Measurements from ENCODE around the gene CEP135.

Gene CEP135

DNA sequence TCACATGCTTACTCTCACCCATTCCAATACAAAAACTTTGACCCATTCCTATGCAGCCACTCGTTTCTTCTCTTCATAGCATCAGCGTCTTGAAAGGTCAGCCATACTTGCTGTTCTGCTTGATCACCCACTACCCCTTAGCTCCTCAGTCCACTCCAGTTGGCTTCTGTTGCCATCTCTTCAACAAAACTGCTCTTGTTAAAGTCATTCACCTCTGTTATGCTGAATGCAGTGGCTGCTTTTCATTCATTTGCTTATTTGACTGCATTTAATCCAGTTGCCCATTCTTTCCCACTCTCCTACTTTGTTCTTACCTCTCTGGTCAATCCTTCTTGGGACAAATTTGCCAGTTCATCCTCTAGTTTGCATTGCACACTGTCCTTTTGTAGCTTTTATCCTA lies 24.9 kb downstream of the CEP135 start:
- in situ Hi-C loops (cut with HindIII; ENCODE audit: low sequenced_read_pairs): no loop called here
- TF ChIP-seq, protein P1, sequence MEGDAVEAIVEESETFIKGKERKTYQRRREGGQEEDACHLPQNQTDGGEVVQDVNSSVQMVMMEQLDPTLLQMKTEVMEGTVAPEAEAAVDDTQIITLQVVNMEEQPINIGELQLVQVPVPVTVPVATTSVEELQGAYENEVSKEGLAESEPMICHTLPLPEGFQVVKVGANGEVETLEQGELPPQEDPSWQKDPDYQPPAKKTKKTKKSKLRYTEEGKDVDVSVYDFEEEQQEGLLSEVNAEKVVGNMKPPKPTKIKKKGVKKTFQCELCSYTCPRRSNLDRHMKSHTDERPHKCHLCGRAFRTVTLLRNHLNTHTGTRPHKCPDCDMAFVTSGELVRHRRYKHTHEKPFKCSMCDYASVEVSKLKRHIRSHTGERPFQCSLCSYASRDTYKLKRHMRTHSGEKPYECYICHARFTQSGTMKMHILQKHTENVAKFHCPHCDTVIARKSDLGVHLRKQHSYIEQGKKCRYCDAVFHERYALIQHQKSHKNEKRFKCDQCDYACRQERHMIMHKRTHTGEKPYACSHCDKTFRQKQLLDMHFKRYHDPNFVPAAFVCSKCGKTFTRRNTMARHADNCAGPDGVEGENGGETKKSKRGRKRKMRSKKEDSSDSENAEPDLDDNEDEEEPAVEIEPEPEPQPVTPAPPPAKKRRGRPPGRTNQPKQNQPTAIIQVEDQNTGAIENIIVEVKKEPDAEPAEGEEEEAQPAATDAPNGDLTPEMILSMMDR (IDR thresholded peaks at IDR 0.05; ENCODE audit: low read depth, low read length): no peak
- H3K4me3 ChIP-seq (ENCODE audit: low read depth, low read length): no peak overlapping the region
- no peak for DNase-seq (ENCODE audit: low read depth, low spot score)

DNA sequence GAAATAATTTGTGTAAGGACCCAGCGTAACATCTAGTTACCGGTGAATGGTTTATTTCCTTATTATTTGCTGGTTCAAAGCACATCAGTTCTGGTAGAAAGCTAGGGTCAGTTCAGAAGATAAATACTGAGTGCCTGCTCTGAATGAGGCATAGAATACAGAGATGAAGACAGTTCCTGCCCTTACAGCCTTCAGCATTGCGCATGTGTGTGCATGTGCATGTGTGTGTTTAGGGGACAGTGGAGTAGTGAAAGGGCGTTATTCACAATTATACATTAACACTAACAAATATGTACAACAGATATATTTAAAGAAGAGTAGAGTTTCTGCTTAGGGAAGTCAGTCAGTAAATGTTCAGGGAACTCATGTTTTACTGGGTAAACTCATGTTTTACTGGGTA lies 29.1 kb downstream of the CEP135 start:
- DNase-seq (ENCODE audit: low read depth, low spot score): no peak
- in situ Hi-C loops (cut with HindIII; ENCODE audit: low sequenced_read_pairs): no loop called here

DNA sequence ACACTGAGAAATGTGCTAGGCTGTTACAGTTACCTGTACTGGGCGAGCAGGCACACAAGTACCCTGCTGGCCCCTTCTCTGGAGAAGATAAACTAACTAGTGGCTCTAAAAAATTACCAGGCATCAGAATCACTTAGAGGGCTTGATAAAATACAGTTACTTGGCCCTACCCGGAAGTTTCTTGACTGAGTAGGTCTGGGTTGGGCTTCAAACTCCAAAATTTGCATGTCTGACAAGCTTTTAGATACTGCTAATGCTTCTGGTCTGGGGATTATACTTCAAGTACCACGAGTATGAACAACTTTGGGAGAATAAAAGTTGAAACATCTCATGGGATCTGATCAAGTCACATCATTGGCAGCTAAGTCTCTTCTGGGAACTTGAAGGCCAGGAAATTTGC lies 30.8 kb downstream of the CEP135 start:
- DNase-seq (ENCODE audit: low read depth, low spot score): no peak
- in situ Hi-C loops (cut with HindIII; ENCODE audit: low sequenced_read_pairs): no loop called here
- TF ChIP-seq, protein P1 (IDR thresholded peaks at IDR 0.05; ENCODE audit: low read depth, low read length): no peak
- H3K4me3 ChIP-seq (ENCODE audit: low read depth, low read length): no peak overlapping the region

More for the DNA sequence above, 29.1 kb downstream of the CEP135 start:
- TF ChIP-seq, protein P1 (IDR thresholded peaks at IDR 0.05; ENCODE audit: low read depth, low read length): no peak
- no peak overlapping the region for H3K4me3 ChIP-seq (ENCODE audit: low read depth, low read length)

DNA sequence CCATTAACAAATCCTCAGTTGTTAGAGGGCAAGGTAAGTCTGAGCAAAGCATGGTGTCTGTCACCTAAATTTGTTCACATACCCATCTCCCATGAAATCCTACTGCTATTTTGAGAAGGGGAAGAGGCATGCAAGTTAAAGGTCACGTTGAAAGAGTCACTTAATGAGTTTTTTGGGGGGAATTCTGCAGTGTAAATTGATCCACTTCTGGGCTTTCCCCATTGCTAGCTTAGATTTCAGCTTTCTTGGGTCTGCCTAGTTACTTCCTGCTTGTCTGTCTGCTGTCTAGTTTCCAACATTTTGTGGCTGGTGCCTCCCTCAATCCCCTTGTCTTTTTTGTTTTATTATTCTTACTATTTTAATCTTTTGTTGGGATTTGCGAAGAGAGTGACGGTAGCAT lies 32.0 kb downstream of the CEP135 start:
- no peak overlapping the region for H3K4me3 ChIP-seq (ENCODE audit: low read depth, low read length)
- TF ChIP-seq, protein P1 (IDR thresholded peaks at IDR 0.05; ENCODE audit: low read depth, low read length): no peak
- DNase-seq (ENCODE audit: low read depth, low spot score): no peak
- in situ Hi-C loops (cut with HindIII; ENCODE audit: low sequenced_read_pairs): no loop called here

DNA sequence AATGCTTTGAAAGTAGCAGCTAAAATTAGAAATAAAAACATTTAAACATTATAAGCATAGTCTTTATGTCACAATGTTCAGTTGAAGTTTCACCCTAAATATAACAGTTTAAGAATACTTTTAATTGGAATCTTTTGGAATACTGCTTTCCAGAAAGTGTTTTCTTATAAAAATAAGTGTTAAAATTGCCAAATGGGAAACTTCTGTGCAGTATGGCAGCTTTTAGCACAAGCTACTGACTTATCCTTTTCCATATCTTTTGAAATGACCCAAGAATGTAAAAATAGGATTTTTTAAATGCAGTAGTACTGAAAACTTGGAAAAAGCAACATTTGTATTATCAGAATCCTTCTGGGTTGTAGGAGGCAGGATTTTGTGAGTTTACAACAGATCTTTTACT lies 34.2 kb downstream of the CEP135 start:
- in situ Hi-C loops (cut with HindIII; ENCODE audit: low sequenced_read_pairs): no loop called here
- DNase-seq (ENCODE audit: low read depth, low spot score): no peak
- TF ChIP-seq, protein P1 (IDR thresholded peaks at IDR 0.05; ENCODE audit: low read depth, low read length): no peak
- no peak overlapping the region for H3K4me3 ChIP-seq (ENCODE audit: low read depth, low read length)

DNA sequence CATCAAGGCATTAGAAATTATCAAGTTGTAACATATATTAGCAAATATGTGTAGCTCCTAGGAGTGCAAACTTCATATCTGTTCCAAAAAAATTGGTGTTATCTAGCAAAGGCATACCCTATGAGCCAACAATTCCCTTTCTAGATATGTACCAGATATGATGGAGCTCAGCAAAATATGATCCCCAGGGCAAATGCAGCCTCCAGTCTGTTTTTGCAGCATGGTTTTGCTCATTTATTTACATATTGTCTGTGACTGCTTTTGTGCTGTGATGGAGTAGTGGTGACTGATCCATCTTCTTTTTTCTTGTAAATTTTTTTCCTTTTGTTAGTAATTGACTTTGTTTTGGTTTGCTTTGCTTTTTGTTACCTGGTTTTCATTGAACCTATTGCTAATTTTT lies 41.0 kb downstream of the CEP135 start:
- in situ Hi-C loops (cut with HindIII; ENCODE audit: low sequenced_read_pairs): no loop called here
- H3K4me3 ChIP-seq (ENCODE audit: low read depth, low read length): no peak overlapping the region
- TF ChIP-seq, protein P1 (IDR thresholded peaks at IDR 0.05; ENCODE audit: low read depth, low read length): no peak
- DNase-seq (ENCODE audit: low read depth, low spot score): no peak

All from astrocyte of the spinal cord (primary cell).